ENCODE measurements around the gene CEBPE.

CEBPE gene

GRCh38 chr14:23118506-23119362, at the start of gene CEBPE:
CEBPE (minus strand) TSS chr14:23119255; CDS start chr14:23119091, 164 bp downstream.
- DNase-seq, result no peak

GRCh38 chr14:23168246-23168645, 49.2 kb upstream of the CEBPE start:
- DNase-seq, result no peak

DNA sequence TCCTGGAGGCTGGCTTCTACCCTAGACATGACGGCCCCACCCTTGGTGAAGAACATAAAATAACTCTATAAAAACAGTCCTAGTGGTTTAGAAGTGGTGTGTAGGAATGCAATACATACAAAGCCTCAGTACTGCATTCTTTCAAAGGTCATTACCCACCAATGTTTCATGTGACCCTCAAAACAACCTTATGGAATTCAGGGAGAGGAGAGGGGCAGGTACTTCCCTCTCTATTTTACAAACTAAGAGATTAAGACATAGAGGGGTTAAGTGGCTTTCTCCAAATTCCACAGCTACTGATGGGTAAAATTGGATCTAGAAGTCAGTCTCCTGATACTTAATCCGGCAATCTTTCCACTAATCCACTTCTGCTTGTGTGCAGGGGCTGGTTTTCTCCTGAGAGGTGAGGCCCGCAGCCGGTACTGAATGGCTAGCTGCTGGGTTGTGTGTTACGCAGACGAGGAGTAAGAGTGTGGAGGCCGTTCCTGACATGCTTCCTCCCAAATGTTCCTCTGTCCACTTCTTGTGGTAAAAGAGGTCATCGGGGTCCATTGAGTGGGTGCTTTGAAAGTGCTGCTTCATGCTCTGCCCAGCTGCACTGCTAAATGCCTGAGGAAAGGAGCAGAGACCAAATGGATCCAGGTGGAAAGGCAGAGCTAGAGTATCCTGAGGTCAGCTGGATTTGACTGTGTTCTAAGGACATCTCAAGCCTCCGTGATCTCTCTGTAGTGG, 48.2 kb upstream of the CEBPE start:
- DNase-seq, result no peak

DNA sequence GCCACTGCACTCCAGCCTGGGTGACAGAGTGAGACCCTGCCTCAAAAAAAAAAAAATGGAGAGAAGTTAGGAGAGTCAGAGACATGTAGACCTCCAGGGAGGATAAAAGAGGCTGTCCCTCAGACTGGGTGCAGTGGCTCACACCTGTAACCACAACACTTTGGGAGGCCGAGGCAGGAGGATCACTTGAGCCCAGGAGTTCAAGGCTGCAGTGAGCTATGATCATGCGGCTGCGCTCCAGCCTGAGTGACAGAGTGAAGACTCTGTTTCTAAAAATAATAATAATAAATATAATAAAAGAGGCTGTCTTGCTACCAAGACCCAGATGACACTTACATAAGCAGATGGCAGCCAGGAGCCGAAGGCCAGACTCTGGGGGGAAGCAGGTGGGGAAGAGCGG, 45.9 kb upstream of the CEBPE start:
- no peak for DNase-seq

DNA sequence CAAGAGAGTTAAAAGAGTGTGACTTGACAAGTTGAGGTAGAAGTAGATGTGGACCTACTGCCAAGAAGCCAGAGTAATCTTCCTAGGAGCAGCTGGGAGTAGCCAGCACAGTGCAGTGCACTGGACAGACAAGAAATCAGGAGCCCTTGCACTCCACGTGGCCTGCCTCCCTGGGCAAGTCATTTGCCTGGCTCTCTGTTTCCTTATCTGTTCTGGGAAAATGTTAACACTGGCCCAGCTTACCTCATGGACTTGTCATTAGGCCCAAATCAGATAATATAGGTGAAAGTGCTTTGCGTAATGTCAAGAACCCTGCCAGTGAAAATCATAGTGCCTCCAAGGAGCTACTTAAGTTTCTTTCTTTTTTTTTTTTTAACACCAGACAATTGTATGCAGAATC, 45.2 kb upstream of the CEBPE start:
- peak; percentile 19 for DNase-seq

- DNase-seq, result no peak
Measured at GRCh38 chr14:23163830-23164229, 44.8 kb upstream of the CEBPE start.

- DNase-seq, result no peak
Measured at GRCh38 chr14:23162800-23163199, 43.7 kb upstream of the CEBPE start.

GRCh38 chr14:23162005-23162404, 43.0 kb upstream of the CEBPE start:
- DNase-seq, result no peak

DNA sequence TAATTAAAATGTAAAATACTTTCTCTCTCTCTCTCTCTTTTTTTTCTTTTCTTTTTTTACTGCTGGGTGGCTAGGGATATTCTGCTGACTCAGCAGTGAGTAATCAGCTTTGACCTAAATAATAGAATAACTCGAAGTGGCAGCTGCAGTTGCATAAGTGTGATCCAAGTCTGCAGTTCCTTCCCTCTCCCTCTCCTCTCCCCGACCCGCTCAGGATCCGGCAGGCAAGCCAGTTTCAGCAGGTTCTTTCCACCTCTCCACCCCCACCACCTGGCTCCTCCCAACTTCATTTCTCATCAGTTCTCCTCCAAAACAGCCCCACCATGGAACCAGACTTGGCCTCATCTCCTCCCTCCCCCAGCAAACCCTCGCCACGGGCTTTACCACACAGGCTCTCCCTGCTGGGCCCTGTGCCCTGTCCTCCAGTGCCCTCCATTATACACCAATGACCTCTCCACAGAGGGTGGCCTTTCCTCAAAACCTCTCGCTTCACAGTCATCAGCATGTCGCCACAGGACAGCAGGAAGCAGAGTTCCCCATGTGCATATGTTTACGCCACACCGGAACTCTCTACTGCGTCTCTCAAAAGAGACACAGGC, 42.0 kb upstream of the CEBPE start:
- no peak for DNase-seq

- DNase-seq, result no peak
Measured at GRCh38 chr14:23159532-23159931, 40.5 kb upstream of the CEBPE start.

GRCh38 chr14:23158779-23159178, 39.7 kb upstream of the CEBPE start:
- DNase-seq, result no peak

DNA sequence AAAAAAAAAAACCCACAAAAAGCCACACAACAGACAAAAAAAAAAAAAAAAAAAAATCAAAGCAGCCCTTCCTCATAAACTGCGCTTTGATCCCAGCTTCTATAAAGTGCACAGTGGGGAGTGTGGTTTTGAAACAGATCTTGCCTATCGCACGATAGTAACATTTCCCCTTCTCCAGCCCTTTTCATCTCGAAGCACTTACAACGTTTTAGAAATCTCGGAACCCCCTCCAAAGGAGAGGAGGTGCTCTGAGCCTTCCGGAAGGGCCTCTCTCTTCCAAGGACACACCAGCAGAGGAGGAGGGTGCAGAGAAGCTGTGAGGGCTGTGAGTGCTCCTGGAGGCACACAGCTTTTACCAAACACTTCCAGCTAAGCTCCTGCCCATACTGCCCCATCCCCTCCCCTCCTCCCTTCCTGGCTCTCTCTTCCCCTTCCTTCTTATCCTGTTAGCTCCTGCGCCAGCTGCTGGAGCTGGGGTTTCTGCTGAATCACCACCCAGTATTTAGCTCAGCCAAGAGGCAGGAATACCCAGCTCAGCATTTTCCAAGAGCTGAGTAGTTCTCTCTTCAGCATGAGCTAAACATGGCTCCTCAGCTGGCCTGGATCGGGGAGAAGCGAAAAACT, 36.0 kb upstream of the CEBPE start:
- DNase-seq, result no peak

DNA sequence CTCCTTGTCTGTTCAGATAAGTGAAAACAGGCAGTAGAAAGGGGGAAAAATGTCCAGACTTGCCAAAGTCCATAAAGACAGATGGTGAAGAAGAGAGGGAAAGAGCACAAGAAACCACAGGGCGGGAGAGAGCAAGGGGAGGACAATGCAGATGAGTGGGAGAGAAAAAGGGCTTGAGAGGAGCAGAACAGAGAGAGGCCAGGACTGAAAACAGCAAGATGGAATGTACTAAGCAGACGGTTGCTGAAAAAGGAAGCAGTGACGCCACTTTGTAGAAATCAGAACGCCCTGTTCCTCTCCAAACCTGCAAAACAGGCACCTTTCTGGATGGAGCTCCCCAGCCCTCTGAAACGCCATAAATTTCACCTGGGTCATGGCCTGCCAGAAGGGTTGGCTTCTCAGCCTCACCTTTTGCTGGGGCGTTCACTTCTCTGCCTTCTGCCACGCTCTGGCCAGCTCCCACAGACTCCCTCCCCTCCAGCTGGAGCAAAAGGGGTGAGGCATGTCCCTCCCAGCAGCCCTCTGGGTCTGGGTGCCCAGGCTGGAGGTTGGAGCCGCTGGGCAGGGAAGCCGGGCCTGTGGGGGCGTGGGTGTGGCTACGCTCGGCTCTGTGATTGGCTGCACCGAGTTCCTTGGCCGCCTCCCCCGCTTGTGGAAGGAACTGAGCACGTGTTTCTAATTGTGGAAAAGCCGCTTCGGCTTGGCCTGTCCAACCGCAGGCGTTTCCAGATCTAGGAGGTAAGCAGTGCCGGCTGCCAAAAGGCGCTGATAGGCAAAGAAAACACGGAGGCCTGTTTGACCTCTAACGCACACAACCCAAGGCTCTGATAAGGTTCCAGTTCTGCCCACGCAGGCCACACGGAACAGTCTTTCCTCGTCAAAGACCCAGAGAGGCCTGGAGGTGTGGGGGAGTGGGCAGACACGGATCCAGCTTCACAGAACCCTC, 35.1 kb upstream of the CEBPE start:
- peak; percentile 76 for DNase-seq

GRCh38 chr14:23151342-23151741, 32.3 kb upstream of the CEBPE start:
- no peak for DNase-seq

- no peak for DNase-seq
Measured at GRCh38 chr14:23149745-23150144, 30.7 kb upstream of the CEBPE start.

GRCh38 chr14:23148591-23149249, 29.7 kb upstream of the CEBPE start:
- no peak for DNase-seq

DNA sequence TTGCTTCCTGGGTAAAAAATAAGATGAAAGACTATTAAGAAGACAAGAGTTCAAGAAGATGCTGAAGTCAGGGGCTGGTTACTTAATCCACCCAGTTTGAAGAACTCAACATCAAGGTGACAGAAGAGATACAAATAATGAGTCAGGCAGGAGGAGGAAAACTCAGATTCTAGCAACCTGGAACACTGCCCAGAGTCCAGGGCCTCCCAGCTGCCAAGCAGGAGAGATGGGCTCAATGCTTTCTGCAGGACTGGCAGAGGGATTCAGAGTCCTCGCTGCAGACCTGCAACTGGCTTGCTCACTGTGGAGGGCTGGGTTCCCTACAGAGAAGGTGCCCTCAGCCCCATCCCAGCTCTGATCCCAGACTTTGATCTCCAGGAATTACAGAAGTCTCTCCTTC, 28.6 kb upstream of the CEBPE start:
- DNase-seq, result no peak

DNA sequence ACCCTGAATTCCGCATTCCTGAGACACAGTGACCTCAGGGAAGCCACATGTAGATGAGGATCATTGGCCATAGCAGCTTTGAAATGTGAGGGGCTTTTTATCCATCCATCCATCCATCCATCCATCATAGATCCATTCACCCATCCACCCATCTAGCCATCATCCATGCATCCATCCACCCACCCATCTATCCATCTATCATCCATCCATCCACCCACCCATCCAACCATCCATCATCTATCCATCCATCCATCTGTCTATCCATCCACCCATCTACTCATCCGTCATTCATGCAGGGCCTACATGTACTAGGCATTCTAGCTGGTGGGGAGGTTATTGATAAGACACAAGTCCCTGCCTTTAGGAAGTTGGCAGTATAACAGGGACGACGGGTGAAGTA, 27.9 kb upstream of the CEBPE start:
- no peak for DNase-seq

GRCh38 chr14:23146351-23146910, 27.4 kb upstream of the CEBPE start:
- DNase-seq, result peak; percentile 77

DNA sequence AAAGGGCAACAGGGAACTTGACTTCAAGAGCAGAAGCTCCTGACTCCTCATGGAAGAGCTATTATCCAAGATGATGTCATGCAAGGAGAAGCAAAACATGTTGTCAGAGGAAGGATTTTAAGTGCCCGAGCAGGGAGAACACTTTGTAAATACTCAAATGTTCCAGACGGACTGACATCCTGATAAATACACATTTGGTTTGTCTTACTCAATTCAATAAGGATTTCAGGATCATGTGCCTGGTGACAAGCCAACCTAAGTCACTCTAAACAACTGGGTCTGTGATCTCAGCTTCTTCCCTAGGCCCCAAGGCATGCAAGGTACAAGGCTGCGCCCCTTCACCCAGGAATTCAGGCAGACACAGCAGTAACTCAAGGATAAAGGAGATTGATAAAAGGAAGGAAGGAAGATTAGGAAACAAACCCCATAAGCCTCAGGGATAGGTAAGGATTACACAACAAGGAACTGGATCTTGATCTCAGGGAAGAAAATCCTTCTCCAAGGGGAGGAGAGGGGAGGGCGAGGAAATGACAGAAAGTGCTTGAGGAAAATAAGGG, 26.8 kb upstream of the CEBPE start:
- no peak for DNase-seq

DNA sequence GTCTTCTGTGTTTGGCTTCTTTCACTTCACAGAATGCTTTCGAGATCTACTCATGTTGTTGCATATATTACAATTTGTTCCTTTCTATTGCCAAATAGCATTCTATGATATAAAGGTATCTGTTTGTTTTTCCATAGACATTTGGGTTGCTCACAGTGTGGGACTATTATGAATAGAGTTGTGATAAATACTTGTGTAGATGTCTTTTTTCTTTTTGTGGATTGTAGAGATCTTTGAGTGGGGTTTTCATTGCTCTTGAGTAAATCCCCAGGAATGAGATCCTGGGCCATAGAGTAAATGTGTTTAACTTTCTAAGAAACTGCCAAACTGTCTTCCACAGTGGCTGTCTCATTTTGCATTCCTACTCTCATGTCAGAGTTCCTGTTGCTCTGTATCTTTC, 24.9 kb upstream of the CEBPE start:
- no peak for DNase-seq
